Skin of body (tissue), 2 donors: ENCODE data around the gene IFNA5. TPM values are rescaled to one million over a fixed set of nuclear protein-coding genes. Genes with fewer than 3 reads are reported as not detected.

Experiments used
- DNase-seq: peaks from one replicate; lab custom pipeline; 2025; lab: John Stamatoyannopoulos, UW
- total RNA-seq: library from RNA; depleted of rRNA; stranded (reverse); fragments of >200 nt; gene quantifications from one replicate; pipeline ENCODE4 v1.2.3, GENCODE V29; 2014

IFNA5 gene
- total RNA-seq, 1 donor from 2014 or later = not detected

GRCh38 chr9:21294364-21294774 is 10.7 kb downstream of the IFNA5 start:
- no peak for DNase-seq

- DNase-seq = no peak
Observed at GRCh38 chr9:21289848-21290247, 15.3 kb downstream of the IFNA5 start.

GRCh38 chr9:21287280-21287679 is 17.8 kb downstream of the IFNA5 start:
- no peak for DNase-seq

- no peak for DNase-seq
Observed at GRCh38 chr9:21286659-21287058, 18.5 kb downstream of the IFNA5 start.

- DNase-seq = no peak
Observed at GRCh38 chr9:21286099-21286498, 19.0 kb downstream of the IFNA5 start.

- no peak for DNase-seq
Observed at GRCh38 chr9:21281275-21281674, 23.8 kb downstream of the IFNA5 start.

- no peak for DNase-seq
Observed at GRCh38 chr9:21268347-21268657, 36.8 kb downstream of the IFNA5 start.

- DNase-seq = no peak
Observed at GRCh38 chr9:21267485-21268346, 37.4 kb downstream of the IFNA5 start.

- DNase-seq = no peak
Observed at GRCh38 chr9:21266733-21267484, 38.2 kb downstream of the IFNA5 start.

GRCh38 chr9:21265421-21266189 is 39.5 kb downstream of the IFNA5 start:
- no peak for DNase-seq

GRCh38 chr9:21255538-21256212 is 49.4 kb downstream of the IFNA5 start:
- no peak for DNase-seq

Other genes starting within 250 kb of the IFNA5 start
- not detected for gene IFNB1, start 227.4 kb downstream of the IFNA5 start, total RNA-seq
- gene IFNW1, start 163.5 kb downstream of the IFNA5 start, total RNA-seq = not detected
- not detected for gene IFNA21, start 138.7 kb downstream of the IFNA5 start, total RNA-seq
- not detected for gene IFNA4, start 117.7 kb downstream of the IFNA5 start, total RNA-seq
- not detected for gene IFNA7, start 103.1 kb downstream of the IFNA5 start, total RNA-seq
- gene IFNA10, start 98.2 kb downstream of the IFNA5 start, total RNA-seq = not detected
- not detected for gene IFNA16, start 88.0 kb downstream of the IFNA5 start, total RNA-seq
- not detected for gene IFNA17, start 77.1 kb downstream of the IFNA5 start, total RNA-seq
- not detected for gene IFNA14, start 65.3 kb downstream of the IFNA5 start, total RNA-seq
- 33.2 TPM for gene KLHL9, start 30.1 kb upstream of the IFNA5 start, total RNA-seq
- gene IFNA6, start 45.6 kb upstream of the IFNA5 start, total RNA-seq = not detected
- not detected for gene IFNA13, start 62.7 kb upstream of the IFNA5 start, total RNA-seq
- gene IFNA2, start 80.1 kb upstream of the IFNA5 start, total RNA-seq = not detected
- not detected for gene IFNA8, start 103.8 kb upstream of the IFNA5 start, total RNA-seq
- gene IFNA1, start 135.1 kb upstream of the IFNA5 start, total RNA-seq = not detected
- not detected for gene IFNE, start 177.0 kb upstream of the IFNA5 start, total RNA-seq